HEK293T (cell line): ENCODE data around the gene BCL2L11.

Experiments
- CTCF ChIA-PET: fragments of 350-600 bp; formaldehyde crosslinking; extraction: SDS; loops from one replicate; lab custom pipeline; 2021; ENCODE audit warnings: antibody characterized with exemption, inconsistent platforms; lab: Yijun Ruan, JAX
- POLR2A ChIA-PET: fragments of 350-600 bp; formaldehyde crosslinking; extraction: SDS; loops from one replicate; lab custom pipeline; 2020; ENCODE audit warnings: antibody characterized with exemption, inconsistent platforms; lab: Yijun Ruan, JAX
- DNase-seq: peaks from one replicate; pipeline ENCODE4 v3.0.0; 2012; ENCODE audit warnings: mixed read lengths; ENCODE audit errors: extremely low spot score
- ARNT ChIP-seq: fragments of 450-650 bp; IDR thresholded peaks from 2 replicates; pipeline ENCODE4 v1.6.1; 2017; ENCODE audit warnings: mild to moderate bottlenecking
- BHLHE40 ChIP-seq: fragments of 450-650 bp; IDR thresholded peaks from 2 replicates; pipeline ENCODE4 v1.6.1; 2016; ENCODE audit warnings: mild to moderate bottlenecking, moderate library complexity, borderline replicate concordance
- CTBP1 ChIP-seq: fragments of 450-650 bp; IDR thresholded peaks from 2 replicates; pipeline ENCODE4 v1.6.1; 2016; ENCODE audit warnings: borderline replicate concordance
- ELF4 ChIP-seq: fragments of 450-650 bp; IDR thresholded peaks from 2 replicates; pipeline ENCODE4 v1.6.1; 2017; ENCODE audit warnings: antibody characterized with exemption
- FOXA1 ChIP-seq: fragments of 450-650 bp; IDR thresholded peaks from 2 replicates; pipeline ENCODE4 v1.6.1; 2016; ENCODE audit warnings: mild to moderate bottlenecking
- FOXK2 ChIP-seq: fragments of 450-650 bp; IDR thresholded peaks from 2 replicates; pipeline ENCODE4 v1.6.1; 2016; ENCODE audit warnings: mild to moderate bottlenecking
- FOXM1 ChIP-seq: fragments of 450-650 bp; IDR thresholded peaks from 2 replicates; pipeline ENCODE4 v1.6.1; 2017; ENCODE audit warnings: mild to moderate bottlenecking, borderline replicate concordance
- HDGF ChIP-seq: fragments of 450-650 bp; IDR thresholded peaks from 2 replicates; pipeline ENCODE4 v1.6.1; 2017; ENCODE audit warnings: antibody characterized with exemption, borderline replicate concordance
- L3MBTL2 ChIP-seq: fragments of 450-650 bp; conservative IDR thresholded peaks from 2 replicates; pipeline ENCODE4 v1.6.1; 2016; ENCODE audit warnings: mild to moderate bottlenecking
- LEF1 ChIP-seq: fragments of 450-650 bp; IDR thresholded peaks from 2 replicates; pipeline ENCODE4 v1.6.1; 2017; ENCODE audit warnings: mild to moderate bottlenecking, borderline replicate concordance
- NFRKB ChIP-seq: fragments of 450-650 bp; IDR thresholded peaks from 2 replicates; pipeline ENCODE4 v1.6.1; 2016; ENCODE audit warnings: mild to moderate bottlenecking, moderate library complexity
- PKNOX1 ChIP-seq: fragments of 450-650 bp; IDR thresholded peaks from 2 replicates; pipeline ENCODE4 v1.6.1; 2016
- SP1 ChIP-seq: fragments of 450-650 bp; IDR thresholded peaks from 2 replicates; pipeline ENCODE4 v1.6.1; 2017
- SUZ12 ChIP-seq: fragments of 450-650 bp; IDR thresholded peaks from 2 replicates; pipeline ENCODE4 v1.6.1; 2016; ENCODE audit warnings: mild to moderate bottlenecking
- TARDBP ChIP-seq: fragments of 450-650 bp; IDR thresholded peaks from 2 replicates; pipeline ENCODE4 v1.6.1; 2016
- ZNF384 ChIP-seq: fragments of 450-650 bp; IDR thresholded peaks from 2 replicates; pipeline ENCODE4 v1.6.1; 2016

The BCL2L11 gene

GRCh38 chr2:111167076-111167862, 46.6 kb downstream of the BCL2L11 start:
- DNase-seq, result no peak
- ChIA-PET POLR2A (interaction anchor here (0.6 kb wide), 1 partner anchor 12 kb away, joined by 3 read pairs; no protein-coding TSS in a partner anchor), CTCF (interaction anchor here (0.7 kb wide), 1 partner anchor 34 kb away, joined by 3 read pairs; no protein-coding TSS in a partner anchor)
- TF ChIP-seq PKNOX1 (no peak), ELF4 (no peak), ZNF384 (no peak), LEF1 (no peak), ARNT (no peak), L3MBTL2 (no peak), BHLHE40 (no peak), HDGF (no peak), SP1 (no peak), FOXA1 (no peak), SUZ12 (no peak), CTBP1 (no peak), FOXK2 (no peak), FOXM1 (no peak), TARDBP (no peak), NFRKB (no peak)

- no peak for DNase-seq
- POLR2A ChIA-PET, result interaction anchor here (0.6 to 1.3 kb wide), 2 partner anchors 12 to 42 kb away, joined by 3 read pairs; no protein-coding TSS in a partner anchor
- CTCF ChIA-PET, result interaction anchor here (0.6 to 0.7 kb wide), 2 partner anchors 35 to 384 kb away, joined by 3 read pairs; no protein-coding TSS in a partner anchor
- TF ChIP-seq LEF1, result no peak
- no peak for TF ChIP-seq FOXA1
- no peak for TF ChIP-seq SUZ12
- no peak for TF ChIP-seq TARDBP
- no peak for TF ChIP-seq L3MBTL2
- no peak for TF ChIP-seq ARNT
These were observed 47.1 kb downstream of the BCL2L11 start for GRCh38 chr2:111167863-111168162.

- TF ChIP-seq PKNOX1 (no peak), FOXA1 (no peak), FOXM1 (no peak), BHLHE40 (no peak), SP1 (no peak), HDGF (no peak), SUZ12 (no peak), CTBP1 (no peak), ARNT (no peak), NFRKB (no peak), TARDBP (no peak), LEF1 (no peak), ZNF384 (no peak), FOXK2 (no peak)
- ChIA-PET POLR2A (interaction anchor here (1.3 kb wide), 1 partner anchor 43 kb away, joined by 3 read pairs; no protein-coding TSS in a partner anchor), CTCF (interaction anchor here (0.6 kb wide), 1 partner anchor 384 kb away, joined by 3 read pairs; no protein-coding TSS in a partner anchor)
- no peak for DNase-seq
These were observed 48.0 kb downstream of the BCL2L11 start for GRCh38 chr2:111168528-111169239.

GRCh38 chr2:111169268-111169667, 48.6 kb downstream of the BCL2L11 start:
- DNase-seq, result no peak
- TF ChIP-seq ARNT (no peak), SUZ12 (no peak), FOXM1 (no peak), NFRKB (no peak), SP1 (no peak), BHLHE40 (no peak), PKNOX1 (no peak), TARDBP (no peak), L3MBTL2 (no peak), LEF1 (no peak)
- ChIA-PET POLR2A (interaction anchor here (1.3 kb wide), 1 partner anchor 43 kb away, joined by 3 read pairs; no protein-coding TSS in a partner anchor), CTCF (no interaction called here)

- no peak for TF ChIP-seq ZNF384
- TF ChIP-seq BHLHE40, result no peak
- TF ChIP-seq FOXK2, result no peak
- TF ChIP-seq L3MBTL2, result no peak
- TF ChIP-seq ARNT, result no peak
- TF ChIP-seq CTBP1, result no peak
- TF ChIP-seq NFRKB, result no peak
- no peak for TF ChIP-seq HDGF
- TF ChIP-seq PKNOX1, result no peak
- no peak for DNase-seq
- ChIA-PET POLR2A (no interaction called here), CTCF (no interaction called here)
These were observed 49.2 kb downstream of the BCL2L11 start for GRCh38 chr2:111169924-111170323.
